Iris pigment epithelial cell (primary cell): ENCODE data around the gene CAMSAP2.
"Not testable (repeated sequence)": the region's sequence is repeated elsewhere in the genome, so short reads cannot be mapped to it uniquely, and the experiment has no call there.

Experiments used
- DNase-seq: peaks from one replicate; pipeline ENCODE4 v3.0.0-alpha.2; 2011; ENCODE audit warnings: low read depth

Gene CAMSAP2

GRCh38 chr1:200784576-200784975, 45.9 kb downstream of the CAMSAP2 start:
- DNase-seq: peak; percentile 72

GRCh38 chr1:200786788-200787187, 48.1 kb downstream of the CAMSAP2 start:
- DNase-seq: no peak

- DNase-seq: no peak
Measured at GRCh38 chr1:200787896-200788387, 49.2 kb downstream of the CAMSAP2 start.

GRCh38 chr1:200791012-200791411, 52.3 kb downstream of the CAMSAP2 start:
- DNase-seq: not testable (repeated sequence)

GRCh38 chr1:200793677-200794076, 55.0 kb downstream of the CAMSAP2 start:
- DNase-seq: no peak

- DNase-seq: no peak
Measured at GRCh38 chr1:200794506-200795065, 55.9 kb downstream of the CAMSAP2 start.

- peak; percentile 73 for DNase-seq
Measured at GRCh38 chr1:200795156-200795555, 56.5 kb downstream of the CAMSAP2 start.

- DNase-seq: no peak
Measured at GRCh38 chr1:200802042-200802441, 63.3 kb downstream of the CAMSAP2 start.

GRCh38 chr1:200802865-200803512, 64.3 kb downstream of the CAMSAP2 start:
- DNase-seq: peak; percentile 76

- DNase-seq: no peak
Measured at GRCh38 chr1:200805719-200806118, 67.0 kb downstream of the CAMSAP2 start.

- no peak for DNase-seq
Measured at GRCh38 chr1:200808846-200809245, 70.2 kb downstream of the CAMSAP2 start.

GRCh38 chr1:200811704-200812103, 73.0 kb downstream of the CAMSAP2 start:
- no peak for DNase-seq

- DNase-seq: not testable (repeated sequence)
Measured at GRCh38 chr1:200816624-200817224, 78.0 kb downstream of the CAMSAP2 start.

GRCh38 chr1:200818248-200818647, 79.6 kb downstream of the CAMSAP2 start:
- DNase-seq: no peak

GRCh38 chr1:200819726-200820125, 81.0 kb downstream of the CAMSAP2 start:
- no peak for DNase-seq

- DNase-seq: no peak
Measured at GRCh38 chr1:200831091-200831490, 92.4 kb downstream of the CAMSAP2 start.

GRCh38 chr1:200834383-200834782, 95.7 kb downstream of the CAMSAP2 start:
- peak; percentile 11 for DNase-seq

- no peak for DNase-seq
Measured at GRCh38 chr1:200836213-200836612, 97.5 kb downstream of the CAMSAP2 start.

- DNase-seq: peak; percentile 28
Measured at GRCh38 chr1:200837931-200838571, 99.4 kb downstream of the CAMSAP2 start.

- peak; percentile 83 for DNase-seq
Measured at GRCh38 chr1:200838676-200839445, 100.2 kb downstream of the CAMSAP2 start.

- DNase-seq: no peak
Measured at GRCh38 chr1:200845360-200845759, 106.7 kb downstream of the CAMSAP2 start.

- no peak for DNase-seq
Measured at GRCh38 chr1:200846398-200846797, 107.7 kb downstream of the CAMSAP2 start.
